GM19455 (cell line): ENCODE measurements around the gene DCC.

Source experiments
- ATAC-seq: cut with Tn5 transposase; IDR thresholded peaks from one replicate; pipeline ENCODE4 v1.9.1; 2021; ENCODE audit not compliant: unreplicated experiment

Gene DCC

DNA sequence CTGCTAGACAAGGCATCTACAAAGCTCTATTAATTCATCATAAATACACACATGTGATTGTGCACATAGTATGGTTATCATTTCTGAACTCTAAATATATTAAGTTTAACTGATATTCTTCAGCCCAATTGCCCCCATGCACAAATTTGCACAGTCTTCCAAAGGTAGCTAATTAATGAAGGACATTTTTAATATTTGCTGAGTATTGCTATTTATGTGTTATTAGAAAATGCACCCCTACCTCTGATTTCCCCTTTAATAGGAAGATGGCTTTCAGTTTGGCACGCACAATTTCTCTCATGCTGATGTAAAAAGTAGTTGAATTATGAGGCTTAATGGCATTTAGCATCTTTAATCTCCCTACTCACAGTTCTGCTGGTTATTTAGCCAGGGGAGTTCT, 242.1 kb downstream of the DCC start:
- ATAC-seq = no peak

DNA sequence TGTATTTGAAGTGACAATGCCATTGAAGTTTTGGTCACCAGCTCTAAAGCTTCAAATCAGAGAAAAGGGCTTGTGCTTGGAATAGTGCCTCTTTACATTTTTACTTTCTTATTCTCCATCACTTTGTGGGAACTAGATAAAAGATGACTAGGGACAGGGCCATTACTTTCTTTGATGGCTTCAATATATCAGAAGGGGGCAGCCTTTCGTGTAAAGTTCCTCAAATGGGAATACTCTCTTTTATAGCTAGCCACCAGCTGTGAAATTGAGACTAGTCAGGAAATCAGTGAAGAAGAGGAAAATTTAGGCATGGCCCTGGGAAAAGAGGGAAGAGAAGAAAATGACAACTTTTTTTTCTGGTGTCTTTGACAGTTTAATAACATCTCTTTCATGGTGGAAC, 242.5 kb downstream of the DCC start:
- no peak for ATAC-seq

DNA sequence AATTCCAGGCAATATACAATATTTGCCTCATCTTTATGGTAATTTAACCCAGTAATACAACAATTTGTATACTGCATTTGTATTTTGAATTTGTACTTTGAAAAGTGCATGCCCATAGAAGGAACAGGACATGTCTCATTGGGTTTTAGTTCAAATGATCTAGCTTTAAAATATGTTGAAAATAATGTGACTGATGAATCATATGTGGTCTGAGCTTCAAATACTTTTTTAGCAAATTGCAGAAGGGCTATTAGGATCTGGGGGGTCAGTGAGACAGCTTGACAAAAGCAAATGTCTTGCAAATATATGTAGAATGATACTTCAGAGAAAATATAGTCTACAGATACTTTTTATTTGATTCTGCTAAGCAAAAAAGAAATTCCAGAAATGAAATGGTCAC, 248.9 kb downstream of the DCC start:
- no peak for ATAC-seq

DNA sequence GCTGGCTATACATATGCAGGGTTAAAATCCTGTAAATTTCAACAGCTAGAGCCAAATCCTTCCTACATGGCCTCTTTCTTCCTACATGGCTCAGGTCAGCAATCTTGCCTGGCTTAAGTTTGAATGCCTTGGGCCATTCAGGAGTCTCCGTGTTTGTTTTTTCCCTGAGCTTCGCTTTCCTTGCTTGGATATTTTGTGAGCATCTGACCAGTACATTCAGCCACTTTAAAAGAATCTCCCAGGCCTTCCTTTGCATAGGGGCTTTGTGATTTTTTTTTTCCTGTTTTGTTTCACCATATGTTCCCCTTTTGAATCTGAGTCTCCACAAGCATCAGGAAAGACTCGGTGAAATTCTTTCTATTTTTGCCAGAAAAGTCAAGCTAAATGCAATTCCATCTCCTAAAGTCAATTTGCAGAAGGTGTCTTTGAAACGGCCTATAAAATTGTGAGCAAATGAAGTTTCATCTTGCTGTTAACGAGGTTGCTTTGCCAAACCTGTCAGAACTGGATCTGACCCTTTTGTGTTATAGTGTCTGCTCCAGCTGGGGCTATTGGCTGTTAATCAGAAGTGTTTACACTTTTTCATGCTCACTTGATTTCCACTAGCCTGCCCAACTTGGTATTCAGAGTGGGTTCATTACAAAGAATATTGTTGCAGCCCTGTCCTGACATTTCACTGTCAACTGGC, 256.9 kb downstream of the DCC start:
- ATAC-seq = no peak

DNA sequence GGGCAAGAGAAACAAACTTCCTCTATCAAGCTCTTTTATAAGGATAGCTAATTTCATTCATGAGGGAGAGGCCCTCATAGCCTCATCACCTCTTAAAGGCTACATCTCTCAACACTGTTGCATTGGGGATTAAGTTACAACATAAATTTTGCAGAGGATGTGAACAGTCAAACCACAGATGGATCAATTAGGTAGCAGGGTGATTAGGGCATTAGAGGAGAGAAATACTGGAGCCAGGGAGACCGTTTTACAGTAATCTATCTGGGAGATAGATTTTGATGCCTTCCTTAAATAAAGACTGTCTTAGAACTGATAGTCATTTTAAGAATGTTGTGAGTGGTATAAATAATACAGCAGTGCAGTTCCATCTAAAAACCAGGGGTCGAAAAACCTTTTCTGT, 258.9 kb downstream of the DCC start:
- no peak for ATAC-seq

DNA sequence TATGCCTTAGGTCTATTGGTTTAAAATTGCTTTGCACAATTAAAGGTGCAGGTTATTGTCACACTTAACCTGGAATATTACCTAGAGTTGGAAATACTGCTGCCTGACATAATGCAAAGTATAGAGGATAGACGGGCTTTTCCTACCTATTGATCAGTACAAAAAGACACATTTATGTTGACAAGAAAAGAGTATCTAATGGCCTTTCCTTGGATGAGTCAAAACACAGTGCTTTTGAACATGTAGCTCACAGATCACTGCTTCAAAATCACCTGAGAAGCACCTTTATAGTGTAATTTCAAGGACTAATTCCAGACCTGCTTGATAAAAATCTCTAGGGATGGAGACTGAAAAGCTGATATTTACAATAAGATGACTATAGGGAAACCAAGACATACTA, 262.8 kb downstream of the DCC start:
- no peak for ATAC-seq

DNA sequence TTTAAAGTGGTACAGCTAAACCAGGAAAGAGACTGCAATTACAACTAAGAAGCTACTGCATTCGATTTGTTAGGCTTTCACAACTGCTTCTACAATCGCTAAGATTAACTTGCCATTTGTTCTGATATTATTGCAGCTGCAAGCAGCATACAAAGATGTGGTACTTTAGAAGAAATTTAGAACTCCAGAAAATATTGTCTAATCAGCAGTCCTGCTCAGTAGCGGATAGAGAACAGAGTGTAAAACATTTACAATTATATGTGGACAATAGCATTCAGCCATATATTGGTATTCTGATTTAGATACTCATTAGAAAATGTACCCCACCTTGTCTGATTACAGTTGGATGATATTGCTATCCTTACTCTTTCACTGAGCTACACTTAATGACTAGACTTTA, 265.3 kb downstream of the DCC start:
- ATAC-seq = no peak

DNA sequence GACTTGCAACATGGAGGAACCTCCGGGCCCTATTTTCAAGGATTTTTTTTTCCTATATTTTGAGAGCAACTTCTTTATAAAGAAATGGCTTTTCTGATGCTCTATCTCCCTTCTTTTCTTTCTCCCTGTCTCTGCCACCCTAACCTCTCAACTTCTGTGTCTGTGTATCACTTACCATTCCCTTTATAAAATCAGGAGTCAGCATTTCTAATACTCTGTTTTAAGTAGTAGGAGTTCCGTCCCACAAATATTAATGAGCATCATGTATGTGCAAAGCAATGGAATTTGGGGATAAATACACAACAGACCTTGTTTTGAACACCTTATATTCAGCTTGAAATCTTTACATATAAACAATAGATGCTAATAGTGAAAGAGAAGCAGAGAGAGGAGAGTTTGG, 268.0 kb downstream of the DCC start:
- ATAC-seq = no peak

DNA sequence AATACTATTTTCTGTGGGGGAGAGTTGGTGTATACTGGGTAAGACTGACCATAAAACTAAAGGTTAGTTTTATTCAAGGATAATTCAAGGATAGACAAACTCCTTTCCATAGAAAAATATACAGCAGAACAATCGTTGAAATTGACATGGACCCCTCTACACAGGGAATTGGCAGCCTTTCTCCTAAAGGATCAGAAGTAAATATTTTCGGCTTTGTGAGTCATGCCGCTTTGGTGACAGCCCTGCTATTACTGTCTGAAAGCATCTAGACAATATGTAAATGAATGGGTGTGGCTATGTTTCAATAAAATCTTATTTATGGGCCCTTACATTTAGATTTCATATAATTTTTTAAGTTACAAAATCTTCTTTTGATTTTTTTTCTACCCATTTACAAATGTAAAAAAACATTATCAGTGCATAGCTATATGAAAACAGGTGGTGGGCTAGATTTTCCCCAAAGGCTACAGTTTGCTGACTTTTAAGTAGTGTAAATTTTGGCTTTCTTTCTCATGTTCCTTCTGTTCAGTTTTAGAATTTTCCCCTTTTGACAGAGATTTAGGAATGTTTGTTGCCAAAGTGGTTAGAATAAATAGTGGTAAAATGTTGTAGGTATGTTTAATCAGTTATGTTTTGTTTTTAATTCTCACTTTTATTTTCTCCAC, 270.6 kb downstream of the DCC start:
- no peak for ATAC-seq

DNA sequence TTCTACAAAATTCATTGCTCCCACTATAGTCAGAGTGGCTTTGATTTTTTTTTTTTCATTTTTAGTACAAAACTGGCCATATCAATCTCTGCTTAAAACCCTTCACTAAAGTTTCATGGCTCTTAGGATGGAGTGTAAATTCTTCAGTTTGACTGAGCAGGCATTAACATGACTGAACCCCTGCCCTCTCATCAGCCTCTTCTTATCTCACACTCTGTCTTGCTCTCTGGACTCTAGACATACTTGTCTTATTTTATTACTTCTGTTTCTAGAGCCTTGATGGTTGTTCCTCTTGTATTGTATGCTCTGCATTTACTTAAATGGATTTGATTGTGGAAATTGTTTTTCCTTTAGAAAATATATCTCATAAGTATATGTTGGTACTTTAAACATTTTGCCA, 272.4 kb downstream of the DCC start:
- ATAC-seq = no peak

DNA sequence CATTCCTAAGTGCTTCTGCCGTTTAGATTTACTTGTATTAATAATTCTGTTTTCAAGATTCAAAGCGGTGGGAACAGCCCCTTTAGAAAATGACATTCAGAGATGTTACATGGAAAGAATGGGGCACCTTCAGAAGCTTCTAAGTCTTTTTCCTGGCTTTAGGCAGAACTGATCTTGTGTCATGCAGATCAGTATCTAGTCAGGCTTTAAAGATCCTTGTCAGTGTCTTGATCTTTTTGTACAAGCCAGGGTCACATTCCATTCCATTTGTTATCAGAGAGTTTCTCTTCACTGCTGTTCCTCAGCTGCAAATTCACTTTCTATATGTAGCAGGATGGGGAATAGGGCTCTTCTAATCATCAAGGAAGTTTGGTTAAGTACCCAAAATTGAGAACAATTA, 275.3 kb downstream of the DCC start:
- no peak for ATAC-seq

DNA sequence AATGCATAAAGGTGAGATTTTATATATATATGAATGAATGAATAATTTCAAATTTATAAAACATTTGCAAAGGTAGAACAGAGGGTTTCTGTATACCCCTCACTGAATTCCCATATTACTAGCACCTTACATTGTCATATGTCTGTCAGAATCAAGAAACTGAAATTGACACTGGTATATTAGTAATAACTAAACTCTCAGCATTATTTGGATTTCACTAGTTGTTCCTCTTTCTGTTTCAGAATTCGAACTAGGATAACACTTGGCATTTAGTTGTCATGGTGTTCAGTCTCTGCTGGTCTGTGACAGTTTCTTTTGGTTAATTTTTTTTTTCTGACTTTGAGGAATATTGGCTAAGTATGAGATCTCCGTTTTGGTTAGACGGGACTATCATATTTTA, 275.9 kb downstream of the DCC start:
- ATAC-seq = peak; percentile 72

DNA sequence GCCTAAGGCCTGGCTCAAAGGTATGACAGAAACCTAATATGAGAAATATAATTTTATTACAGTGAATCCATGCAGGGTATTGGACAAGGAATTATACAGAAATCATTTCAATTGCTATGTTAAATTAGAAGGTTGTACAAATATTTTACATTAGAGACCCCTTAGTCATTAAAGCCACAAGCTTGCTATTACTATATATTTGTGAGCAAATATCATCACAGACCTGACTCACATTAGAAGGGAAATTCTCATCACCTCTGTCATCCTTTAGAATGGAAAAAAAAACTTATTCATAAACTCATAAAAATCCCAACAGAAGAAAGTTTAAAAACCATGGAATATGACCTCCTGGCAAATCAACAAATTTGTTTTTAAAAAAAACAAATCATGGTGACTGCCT, 277.9 kb downstream of the DCC start:
- ATAC-seq = no peak

DNA sequence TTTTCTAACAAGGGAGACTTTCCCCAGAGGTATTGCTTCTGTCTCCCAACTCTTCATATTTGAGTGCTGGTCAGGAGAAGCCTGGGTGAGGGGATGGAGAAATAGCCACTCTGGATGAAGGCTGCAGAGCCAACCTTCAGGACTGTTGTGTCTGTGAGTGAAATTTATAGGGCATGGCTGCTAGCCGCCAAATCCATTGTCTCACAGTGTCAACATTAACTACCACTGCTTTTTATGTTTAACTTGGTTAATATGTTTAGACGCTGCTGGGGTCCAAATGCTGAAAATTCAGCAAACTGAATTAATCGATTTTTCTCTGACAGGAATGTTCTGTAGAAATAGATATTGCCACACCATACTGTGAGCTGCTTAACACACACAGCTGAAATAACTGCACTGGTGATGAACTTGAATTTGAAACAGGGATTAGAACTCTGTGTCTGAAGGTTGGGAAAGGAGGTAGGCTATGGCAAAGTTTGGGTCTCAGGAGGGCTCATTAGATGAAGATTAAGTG, 281.0 kb downstream of the DCC start:
- no peak for ATAC-seq

DNA sequence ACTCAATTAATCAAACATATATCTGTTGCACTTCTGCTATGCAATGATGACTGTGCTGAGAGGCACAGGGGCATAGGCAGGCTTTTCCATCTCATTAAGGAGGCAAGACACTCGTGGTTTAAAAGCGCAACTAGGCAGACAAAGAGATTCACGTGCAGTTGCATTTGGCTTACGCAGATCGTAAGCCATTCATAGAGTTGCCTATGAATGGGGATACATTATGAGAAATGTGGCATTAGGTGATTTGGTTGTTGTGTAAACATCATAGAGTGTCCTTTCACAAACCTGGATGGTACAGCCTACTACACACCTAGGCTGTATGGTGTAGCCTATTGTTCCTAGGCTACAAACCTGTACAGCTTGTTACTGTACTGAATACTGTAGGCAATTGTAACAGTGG, 284.7 kb downstream of the DCC start:
- ATAC-seq = no peak

DNA sequence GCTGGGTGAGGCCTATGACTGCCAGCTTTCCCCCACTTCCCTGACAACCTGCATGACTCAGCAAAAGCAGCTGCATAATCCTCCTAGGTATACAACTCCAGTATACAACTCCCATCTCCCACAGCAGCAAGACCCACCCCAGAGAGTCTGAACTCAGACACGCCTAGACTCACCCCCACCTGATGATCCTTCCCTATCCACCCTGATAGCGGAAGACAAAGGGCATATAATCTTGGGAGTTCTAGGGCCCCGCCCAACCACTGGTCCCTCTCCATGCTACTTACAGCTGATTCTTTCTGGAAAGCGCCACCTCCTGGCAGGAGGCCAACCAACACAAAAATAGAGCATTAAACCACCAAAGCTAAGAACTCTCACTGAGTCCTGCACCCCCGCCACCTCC, 296.5 kb downstream of the DCC start:
- no peak for ATAC-seq

DNA sequence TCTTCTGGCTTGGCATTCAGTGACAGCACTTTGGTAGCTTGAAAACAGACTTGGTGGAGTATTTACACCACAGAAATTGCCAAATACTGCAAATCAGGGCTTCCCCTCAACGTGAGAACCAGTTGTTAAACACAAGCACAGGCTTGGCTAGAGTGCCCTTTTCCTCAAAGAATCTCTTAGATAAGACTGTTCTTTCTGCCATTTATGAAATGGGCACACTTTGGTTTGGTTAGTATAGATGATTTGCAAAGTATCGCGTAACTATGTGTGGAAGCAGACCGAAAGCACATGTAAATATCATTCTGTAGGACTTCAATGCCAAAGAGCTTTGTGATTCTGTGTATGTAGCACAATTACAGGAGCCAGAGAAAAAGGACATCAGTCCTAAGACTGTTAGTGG, 308.2 kb downstream of the DCC start:
- ATAC-seq = no peak

DNA sequence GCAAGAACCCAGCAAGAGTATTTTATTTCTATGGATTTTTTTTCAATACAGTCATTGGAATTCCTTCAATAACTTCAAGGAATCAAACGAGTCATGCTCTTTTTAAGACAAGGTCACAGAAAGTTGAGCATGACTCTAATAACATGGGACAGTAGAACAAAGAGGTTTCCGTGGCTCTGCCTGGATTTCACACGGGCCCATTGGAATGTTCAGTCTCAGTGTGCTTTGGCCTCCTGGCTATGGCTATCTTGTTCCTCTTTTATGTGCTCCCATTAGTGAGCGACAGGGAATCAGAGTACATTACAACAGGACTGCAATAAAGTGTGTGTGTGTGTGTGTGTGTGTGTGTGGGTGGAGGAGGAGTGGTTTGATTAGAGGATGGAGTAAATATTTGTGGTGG, 312.4 kb downstream of the DCC start:
- no peak for ATAC-seq

DNA sequence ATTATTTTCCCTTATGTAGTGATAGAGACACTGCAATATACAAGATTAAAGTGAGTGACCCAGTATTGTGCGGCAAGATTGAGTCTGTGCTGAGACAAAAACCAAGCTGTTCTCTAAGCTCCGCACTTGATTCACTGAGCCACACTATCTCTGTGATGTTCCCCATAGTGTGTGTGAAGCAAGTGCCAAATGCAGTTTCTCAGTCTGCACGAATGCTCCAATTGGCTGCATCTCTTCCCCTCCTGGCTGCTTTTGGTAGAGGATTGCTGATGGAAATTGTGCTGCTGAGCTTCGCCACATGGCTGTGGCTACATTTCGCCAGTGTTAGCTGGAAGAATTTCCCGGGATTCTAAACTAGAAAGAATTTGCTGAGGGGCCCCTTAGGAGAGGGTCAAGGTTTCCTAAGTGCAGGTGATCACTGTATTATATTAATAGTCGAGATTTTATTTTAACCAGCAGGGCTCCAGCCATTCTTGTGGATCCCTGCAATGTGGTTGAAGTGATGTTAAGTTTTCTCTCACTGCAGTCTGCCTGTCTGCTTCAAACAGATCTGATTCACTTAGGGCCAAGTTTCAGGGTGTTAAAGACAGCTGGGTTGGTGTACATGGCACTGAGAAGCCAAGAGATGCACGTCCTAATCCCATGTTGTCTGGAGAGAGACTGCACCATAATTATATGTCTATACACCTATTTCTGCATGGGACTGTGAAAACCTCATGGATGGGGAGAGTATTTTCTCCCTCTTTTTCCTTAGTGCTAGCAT, 317.2 kb downstream of the DCC start:
- no peak for ATAC-seq

DNA sequence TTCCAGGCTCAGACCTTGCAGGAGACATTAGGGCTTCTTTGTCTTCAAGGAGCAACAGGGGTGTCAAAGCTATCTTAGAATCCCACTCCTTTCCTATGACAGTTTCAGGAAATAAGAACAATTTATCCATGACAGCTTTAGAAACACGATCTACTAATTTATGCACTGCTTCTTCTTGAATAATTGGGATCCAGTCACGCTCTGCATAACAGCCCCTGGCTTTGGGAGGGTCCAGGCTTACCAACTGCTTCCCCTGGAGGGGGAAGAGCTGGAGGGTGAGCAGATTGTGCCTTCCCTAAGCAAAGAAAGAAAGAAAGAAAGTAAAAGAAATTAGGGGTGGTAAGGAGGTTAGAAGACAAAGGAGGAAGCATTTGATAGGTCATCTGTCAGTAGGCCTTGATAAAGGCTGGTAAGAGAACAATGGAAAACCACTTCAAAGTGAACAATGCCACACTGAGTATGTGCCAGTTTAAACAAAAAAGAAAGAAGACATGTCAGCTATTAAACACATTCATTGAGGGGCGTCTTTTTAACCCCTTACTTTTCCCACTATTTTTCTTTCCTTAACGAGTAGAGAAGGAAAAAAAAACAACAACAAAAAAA, 327.6 kb downstream of the DCC start:
- no peak for ATAC-seq

DNA sequence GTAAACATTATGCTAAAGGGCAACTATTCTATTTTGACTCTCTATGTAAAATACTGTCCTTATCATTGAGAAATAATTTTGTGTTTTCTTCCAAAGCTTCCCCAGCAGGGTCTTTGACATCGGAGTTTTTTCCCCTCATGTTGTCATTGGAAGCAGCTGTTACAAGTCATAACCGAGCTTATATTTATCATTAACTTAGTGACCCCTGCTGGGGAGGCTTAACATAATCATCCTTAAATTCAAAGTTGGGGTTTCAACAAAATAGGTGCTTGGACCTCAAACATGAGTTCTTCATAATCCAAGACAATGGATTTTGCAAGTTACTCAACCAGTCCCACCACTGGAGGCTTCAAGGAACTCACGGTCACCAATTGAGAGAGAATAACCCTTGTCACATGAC, 330.9 kb downstream of the DCC start:
- no peak for ATAC-seq

DNA sequence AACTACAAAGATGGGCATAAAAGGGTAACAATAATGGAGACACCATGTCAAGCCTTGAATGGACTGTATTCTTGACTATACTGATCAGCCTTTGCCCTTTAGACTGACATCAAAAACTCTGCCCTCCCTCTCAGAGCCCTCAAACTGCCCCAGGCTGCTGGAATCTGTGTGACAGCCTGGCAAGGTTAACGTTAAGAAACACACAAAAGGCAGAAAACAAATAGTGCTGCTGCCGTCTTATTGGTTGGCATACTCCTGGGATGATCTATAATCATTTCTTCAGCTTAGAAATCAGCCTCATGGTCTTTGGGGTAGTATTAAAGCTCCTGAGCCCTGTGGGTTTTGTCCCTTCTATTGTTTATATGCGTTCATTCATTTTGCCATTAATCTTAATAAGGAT, 338.0 kb downstream of the DCC start:
- ATAC-seq = no peak
